ENCODE results near the gene PRDX6.
"Not testable (repeated sequence)": the region's sequence is repeated elsewhere in the genome, so short reads cannot be mapped to it uniquely, and the experiment has no call there.

The PRDX6 gene

DNA sequence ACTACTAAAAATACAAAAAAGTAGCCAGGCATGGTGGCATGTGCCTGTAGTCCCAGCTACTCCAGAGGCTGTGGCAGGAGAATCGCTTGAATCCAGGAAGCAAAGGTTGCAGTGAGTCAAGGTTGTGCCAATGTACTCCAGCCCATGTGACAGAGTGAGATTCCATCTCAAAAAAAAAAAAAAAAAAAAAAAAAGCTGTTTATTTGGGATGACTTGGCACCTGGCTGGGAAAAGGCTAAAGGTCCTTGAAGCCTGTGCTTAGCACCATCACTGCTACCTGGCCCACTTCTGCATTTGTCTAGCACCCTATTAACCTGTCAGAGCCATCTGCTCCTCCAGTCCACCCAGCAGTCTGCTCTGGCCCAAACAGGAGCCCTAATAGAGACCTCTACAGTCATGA is 25.0 kb downstream of the PRDX6 start:
- no peak for DNase-seq

- DNase-seq = peak; percentile 42 to 61
These were observed 26.3 kb downstream of the PRDX6 start for GRCh38 chr1:173503391-173503790.

GRCh38 chr1:173504268-173504667 is 27.1 kb downstream of the PRDX6 start:
- DNase-seq = peak in 1 of 2 experiments; percentile 25

GRCh38 chr1:173505391-173505790 is 28.3 kb downstream of the PRDX6 start:
- no peak for DNase-seq

- peak in 1 of 2 experiments; percentile 3 for DNase-seq
These were observed 29.3 kb downstream of the PRDX6 start for GRCh38 chr1:173506437-173506836.

DNA sequence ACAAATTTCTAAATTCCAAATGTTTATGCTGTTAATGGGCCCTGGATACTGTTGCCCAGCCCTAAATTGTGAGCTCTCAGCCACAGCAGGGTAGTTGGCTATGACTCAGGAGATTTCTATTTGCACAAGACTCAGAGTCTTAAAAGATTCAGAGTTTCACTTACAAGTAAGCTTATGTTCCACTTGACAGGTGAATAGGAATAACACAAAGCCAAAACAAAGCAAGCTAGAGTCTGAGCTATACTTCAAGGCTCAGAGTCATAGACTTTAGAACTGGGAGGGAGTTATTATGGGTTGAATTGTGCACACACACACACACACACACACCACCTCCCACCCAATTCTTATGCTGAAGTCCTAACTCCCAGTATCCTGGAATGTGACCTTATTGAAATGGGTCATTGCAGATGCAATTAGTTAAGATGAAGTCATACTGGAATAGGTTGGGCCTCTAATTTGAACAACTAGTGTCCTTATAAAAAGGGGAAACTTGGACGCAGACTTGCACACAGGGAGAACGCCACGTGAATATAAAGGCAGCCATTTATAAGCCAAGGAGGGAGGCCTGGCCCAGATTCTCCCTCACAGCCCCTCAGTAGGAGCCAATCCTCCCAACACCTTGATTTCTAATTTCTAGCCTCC is 30.2 kb downstream of the PRDX6 start:
- DNase-seq = peak in 1 of 2 experiments; percentile 13

DNA sequence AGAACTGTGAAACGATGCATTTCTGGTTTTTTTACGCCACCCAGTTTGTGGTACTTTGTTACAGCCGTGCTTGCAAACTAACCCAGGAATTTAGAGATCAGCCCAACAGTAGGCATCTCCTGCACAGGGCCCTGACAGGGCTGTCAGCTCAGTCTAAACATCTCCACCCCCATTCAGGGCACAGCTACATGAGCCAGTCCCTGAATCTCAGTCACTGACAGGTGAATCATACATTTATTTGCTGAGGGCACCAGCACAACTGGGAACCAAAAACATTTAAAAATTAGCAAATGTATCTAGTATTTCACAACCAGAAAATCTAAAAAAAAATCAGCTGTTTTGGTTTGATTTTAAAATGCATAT is 30.7 kb downstream of the PRDX6 start:
- DNase-seq = no peak

DNA sequence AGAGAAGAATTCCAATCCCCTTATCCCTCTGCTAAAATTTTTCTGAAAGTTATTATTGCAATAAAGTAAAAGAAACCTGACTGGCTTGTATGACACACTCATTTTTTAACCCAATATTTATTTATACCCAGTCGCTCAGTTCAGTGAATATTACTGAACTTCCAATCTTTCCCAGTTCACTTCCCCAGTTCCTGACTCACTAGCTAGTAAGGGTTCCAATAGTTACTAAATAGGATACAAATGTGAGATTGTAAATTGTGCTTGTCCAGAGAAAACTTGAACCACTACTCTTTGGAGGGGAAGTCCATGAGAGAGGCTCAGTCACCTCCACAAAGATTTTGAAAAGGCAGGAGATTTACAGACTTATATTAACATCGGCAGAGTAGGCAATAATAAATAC is 31.4 kb downstream of the PRDX6 start:
- DNase-seq = no peak

GRCh38 chr1:173509797-173510196 is 32.7 kb downstream of the PRDX6 start:
- no peak for DNase-seq

DNA sequence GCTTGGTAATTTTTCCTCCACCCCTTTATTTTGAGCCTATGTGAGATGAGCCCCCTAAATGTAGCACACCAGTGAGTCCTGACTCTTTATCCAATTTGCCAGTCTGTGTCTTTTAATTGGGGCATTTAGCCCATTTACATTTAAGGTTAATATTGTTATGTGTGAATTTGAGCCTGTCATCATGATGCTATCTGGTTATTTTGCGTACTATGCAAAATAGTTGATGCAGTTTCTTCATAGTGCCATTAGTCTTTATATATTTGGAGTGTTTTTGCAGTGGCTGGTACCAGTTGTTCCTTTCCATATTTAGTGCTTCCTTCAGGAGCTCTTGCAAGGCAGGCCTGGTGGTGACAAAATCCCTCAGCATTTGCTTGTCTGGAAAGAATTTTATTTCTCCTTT is 37.4 kb downstream of the PRDX6 start:
- DNase-seq = not testable (repeated sequence)

- DNase-seq = no peak
These were observed 43.7 kb downstream of the PRDX6 start for GRCh38 chr1:173520799-173521198.

- DNase-seq = no peak
These were observed 46.2 kb downstream of the PRDX6 start for GRCh38 chr1:173523329-173523728.

DNA sequence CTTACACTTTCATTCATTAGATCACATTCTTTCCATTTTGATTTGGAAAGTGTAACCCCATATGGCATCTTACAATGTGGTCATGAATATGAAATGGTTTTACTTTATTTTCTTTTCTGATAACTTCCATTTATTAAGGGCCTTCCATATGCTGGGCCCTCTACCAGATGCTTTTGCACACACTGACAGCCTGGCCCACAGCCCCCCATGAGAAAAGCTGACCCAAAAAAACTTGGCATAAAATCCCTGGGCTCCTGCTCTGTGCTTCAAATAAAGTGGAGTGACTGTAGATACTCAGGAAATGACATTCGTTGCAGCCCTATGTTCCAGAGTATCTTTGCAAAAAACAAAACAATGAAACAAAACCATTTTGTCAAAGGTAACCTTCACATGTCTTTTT is 48.8 kb downstream of the PRDX6 start:
- no peak for DNase-seq

DNA sequence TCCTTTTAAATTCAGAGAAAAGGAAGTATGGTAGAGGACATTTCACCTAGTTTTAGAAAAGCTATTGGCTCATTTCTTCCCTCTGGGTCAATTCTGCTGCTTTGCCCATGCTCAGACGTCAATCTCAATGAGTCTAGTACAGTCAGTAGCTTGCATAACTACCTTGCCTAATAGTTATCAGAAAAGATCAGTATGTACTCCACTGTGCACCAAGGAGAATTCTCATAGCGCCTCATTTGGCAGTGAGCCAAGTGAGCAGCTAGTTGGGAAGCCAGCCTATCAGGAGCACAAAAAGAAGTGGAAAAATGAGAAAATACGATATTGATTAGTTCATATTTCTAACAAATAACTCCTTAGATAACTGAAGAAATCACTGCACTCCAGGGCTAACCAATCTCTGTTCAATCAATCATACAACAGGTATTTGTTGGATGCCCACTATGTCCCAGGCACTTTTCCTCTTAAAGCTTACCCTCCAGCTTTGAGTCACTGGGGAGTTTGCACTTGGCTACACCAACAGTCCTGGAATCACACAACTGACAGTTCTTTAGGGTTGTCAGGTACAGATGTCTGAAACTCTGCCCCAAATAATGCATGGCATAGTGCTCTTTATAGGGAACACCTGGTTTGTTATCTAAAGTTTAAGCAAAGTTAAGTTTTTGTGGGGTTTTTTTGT is 50.2 kb downstream of the PRDX6 start:
- DNase-seq = peak in 1 of 2 experiments; percentile 31

DNA sequence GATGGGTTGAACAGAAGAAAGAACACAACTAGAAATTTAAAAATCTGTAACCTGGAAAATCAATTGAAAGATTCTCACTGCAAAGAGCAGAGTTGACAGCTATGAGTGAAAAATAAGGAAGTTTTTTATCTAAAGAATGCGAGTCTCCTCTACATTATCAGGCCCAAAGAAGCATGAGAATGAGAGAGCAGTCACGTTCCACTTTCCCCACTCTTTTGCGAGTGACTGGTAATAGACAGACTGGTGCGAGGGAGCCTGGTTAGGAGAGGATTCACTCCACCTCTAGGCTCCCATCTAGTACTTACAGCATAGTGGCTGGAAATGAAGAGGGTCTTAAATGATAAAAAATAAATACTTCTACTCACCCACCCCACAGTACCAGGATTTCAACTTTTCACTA is 52.0 kb downstream of the PRDX6 start:
- no peak for DNase-seq

DNA sequence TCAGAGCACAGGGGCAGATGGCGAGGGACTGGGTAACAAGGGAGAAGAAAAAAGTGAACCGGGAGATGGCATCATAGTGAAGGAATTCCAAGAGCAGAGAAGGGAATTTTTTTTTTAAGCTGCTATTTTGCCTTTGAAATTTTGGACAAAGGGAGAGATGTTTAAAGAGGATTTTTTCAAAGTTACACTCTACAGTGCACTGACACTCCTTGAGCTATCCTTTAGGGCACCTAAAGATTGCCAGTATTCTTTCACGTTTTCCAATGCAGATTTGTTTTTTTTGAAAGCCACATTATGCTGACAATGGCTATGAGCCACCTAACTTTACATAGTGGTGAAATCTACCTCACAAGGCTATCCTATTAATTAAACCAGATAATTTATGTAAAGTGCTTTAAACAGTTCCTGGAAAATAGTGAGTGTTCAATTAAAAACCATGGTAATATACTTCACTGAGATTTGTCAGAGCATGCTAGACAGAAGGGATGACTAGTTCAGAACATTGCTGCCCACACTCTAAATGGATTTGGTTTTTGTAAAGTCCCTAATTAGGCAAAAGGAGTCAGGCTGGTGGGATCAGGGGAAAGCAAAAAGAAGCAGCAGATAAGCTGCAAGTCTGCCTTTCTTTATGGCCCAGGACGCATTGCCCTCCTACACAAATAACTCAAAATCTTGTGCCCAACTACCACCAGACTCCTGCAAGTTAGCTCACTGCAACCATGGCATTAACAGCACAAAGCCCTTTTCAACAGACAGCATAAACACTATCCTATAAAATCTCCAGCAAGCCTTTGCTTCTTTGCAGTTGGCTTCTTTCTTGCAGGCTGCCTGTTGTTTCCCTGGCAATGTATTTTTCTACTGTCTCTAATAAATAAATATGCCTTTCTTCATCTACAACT is 53.9 kb downstream of the PRDX6 start:
- DNase-seq = no peak

DNA sequence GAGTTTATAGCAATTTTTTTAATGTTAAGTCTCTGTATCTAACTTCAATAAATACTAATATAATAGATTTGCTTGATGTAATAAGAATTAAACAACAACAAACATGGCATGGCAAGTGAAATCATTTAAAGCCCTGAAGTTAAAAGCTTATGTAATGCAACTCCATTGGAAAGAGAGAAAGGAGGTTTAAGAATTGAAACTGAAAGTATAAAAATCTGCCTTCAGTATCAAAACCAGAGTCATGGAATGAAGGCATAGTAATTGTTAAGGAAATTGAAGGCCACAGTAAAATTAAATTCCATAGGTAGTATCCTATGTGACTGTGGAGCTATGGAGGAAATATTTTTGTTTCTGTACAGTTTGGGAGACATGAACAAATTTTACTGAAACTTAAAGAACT is 55.1 kb downstream of the PRDX6 start:
- DNase-seq = no peak

DNA sequence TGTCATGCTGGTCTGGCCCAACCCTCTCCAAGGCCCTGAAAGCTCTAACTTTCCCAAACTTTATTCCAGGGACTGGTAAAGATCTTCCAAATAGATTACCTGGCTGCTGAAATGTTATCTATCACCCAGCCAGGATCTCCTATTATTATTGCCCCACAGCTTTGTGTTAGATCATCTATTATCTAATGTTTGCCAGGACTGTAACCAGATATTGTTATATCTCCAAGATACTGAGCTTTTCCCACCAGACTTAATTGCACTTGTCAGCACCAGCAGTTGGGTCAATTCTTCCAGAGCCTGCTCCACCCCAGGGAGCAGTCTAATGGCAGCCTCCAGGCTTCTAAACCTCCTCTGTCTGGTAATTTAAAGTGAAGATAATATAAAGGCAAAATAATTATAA is 59.1 kb downstream of the PRDX6 start:
- no peak for DNase-seq

All from NCI-H446 (cell line).